Dermis microvascular lymphatic vessel endothelial cell (primary cell): ENCODE data around the gene DPY19L2. TPM values are rescaled to one million over a fixed set of nuclear protein-coding genes. Genes with fewer than 3 reads are reported as not detected.
"Not testable (repeated sequence)": the region's sequence is repeated elsewhere in the genome, so short reads cannot be mapped to it uniquely, and the experiment has no call there.

Experiments used
- DNase-seq, 2 donors: peaks; one replicate each; pipeline versions ENCODE4 v3.0.0 to v3.0.0-alpha.2; 2010; ENCODE audit warnings: low read depth in 2 of 2
- total RNA-seq: library from RNA; depleted of rRNA; stranded (reverse); fragments of >200 nt; gene quantifications from 2 replicates; pipeline ENCODE4 v1.2.1, GENCODE V29; 2014

The DPY19L2 gene
- total RNA-seq, 1 donor from 2014 or later: 0.26 TPM

DNA sequence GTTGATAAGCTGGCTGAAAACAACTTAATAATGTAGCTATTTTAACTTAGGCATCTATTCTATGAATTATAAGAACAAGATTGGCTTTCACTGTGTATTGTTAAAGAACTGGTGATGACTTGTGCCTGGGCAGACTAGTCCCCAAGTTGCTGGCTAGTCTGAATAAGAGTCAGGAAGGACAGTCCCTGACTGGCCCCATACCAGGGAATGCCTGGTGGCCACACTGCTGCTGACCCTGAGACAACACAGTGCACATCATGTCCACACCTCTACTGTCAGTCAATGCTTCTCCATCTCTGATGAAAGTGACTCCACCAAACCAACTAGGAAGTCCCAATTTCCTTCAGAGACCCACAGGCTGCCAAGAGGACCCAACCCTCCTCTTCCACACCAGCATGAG, 130.5 kb downstream of the DPY19L2 start:
- DNase-seq: not testable (repeated sequence)

DNA sequence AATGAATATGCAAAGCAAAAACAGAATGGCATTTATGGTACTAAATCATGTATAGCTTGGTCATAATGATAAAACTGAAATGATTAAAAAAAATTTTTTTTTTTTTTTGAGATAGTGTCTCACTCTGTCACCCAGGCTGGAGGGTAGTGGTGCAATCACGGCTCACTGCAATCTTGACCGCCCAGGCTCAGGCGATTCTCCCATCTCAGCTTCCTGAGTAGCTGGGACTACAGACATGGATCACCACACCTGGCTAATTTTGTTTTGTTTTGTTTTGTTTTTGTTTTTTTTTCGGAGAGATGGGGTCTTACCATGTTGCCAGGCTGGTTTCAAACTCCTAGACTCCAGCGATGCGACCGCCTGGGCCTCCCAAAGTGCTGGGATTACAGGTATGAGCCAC, 138.7 kb downstream of the DPY19L2 start:
- DNase-seq: not testable (repeated sequence)

DNA sequence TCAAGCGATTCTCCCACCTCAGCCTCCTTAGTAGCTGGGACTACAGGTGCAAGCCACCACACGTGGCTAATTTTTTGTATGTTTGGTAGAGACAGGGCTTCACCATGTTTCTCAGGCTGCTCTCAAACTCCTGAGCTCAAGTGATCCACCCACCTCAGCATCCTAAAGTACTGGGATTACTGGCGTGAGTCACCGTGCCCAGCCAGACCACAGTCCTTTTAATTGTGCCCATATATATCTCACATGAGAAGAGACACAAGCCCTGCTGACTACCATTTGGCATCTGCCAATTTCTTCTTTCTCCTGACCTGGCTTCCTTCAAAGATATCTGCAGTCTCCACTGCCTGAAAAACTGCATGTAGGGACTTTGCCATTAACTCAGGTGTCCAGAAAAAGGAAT, 142.5 kb downstream of the DPY19L2 start:
- no peak for DNase-seq

DNA sequence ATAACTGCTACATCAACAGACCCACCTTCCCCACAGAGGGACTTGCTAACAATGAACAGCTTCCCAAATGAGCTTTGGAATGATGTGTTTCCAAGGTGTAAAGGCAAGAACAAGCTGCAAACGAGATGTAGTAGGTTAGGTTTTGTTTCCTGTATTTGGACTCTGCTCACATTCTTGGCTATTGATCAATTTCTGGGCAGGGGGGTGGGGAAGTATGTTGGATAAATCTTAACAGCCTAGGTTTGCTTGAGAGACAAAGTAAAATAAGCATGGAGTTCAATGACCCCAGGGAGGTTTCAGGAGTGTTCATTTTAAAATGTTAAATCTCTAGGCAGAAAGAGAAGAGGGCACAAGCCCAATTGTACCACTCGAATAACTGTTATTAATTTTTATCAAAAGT, 146.6 kb downstream of the DPY19L2 start:
- DNase-seq: no peak

Other genes starting within 250 kb of the DPY19L2 start
- 7.3 and 9.1 TPM in 2 replicates for gene RXYLT1, start 111.4 kb upstream of the DPY19L2 start, total RNA-seq
- gene SRGAP1, start 176.2 kb upstream of the DPY19L2 start, total RNA-seq: 1.3 and 3.2 TPM in 2 replicates